Spleen (tissue), 11 donors: ENCODE data around the gene LRTM2. TPM values are rescaled to one million over a fixed set of nuclear protein-coding genes. Genes with fewer than 3 reads are reported as not detected.

Experiments used
- DNase-seq: peaks from one replicate; pipeline ENCODE4 v3.0.0-alpha.2; 2020
- H3K27ac ChIP-seq, 8 donors: fragments of 200-600 bp; sonication (generic) in 7 of 8; 1 replicate in 4 of 8; 2 replicates in 4 of 8; pipeline versions ENCODE4 v1.5.0 to v1.8.0; 2016 to 2021; ENCODE audit warnings: inconsistent platforms in 4 of 8, mild to moderate bottlenecking in 4 of 8, moderate library complexity in 1 of 8
- H3K27me3 ChIP-seq, 7 donors: fragments of 200-600 bp; sonication (generic) in 6 of 7; replicated peaks in 1 of 7; 1 replicate in 4 of 7; 2 replicates in 3 of 7; pipeline versions ENCODE4 v1.5.0 to v1.8.0; 2016 to 2021; ENCODE audit warnings: inconsistent platforms in 3 of 7, mild to moderate bottlenecking in 1 of 7
- H3K36me3 ChIP-seq, 6 donors: fragments of 200-600 bp; sonication (generic) in 5 of 6; 1 replicate in 4 of 6; 2 replicates in 2 of 6; pipeline versions ENCODE4 v1.5.0 to v1.8.0; 2016 to 2021; ENCODE audit warnings: inconsistent platforms in 2 of 6
- H3K4me1 ChIP-seq, 6 donors: fragments of 200-600 bp; sonication (generic) in 5 of 6; 1 replicate in 3 of 6; 2 replicates in 3 of 6; pipeline versions ENCODE4 v1.5.0 to v1.8.0; 2016 to 2021; ENCODE audit warnings: inconsistent platforms in 3 of 6
- H3K4me3 ChIP-seq, 8 donors: fragments of 200-600 bp; sonication (generic) in 7 of 8; 1 replicate in 4 of 8; 2 replicates in 4 of 8; pipeline versions ENCODE4 v1.5.0 to v1.8.0; 2016 to 2021; ENCODE audit warnings: inconsistent platforms in 4 of 8, mild to moderate bottlenecking in 4 of 8, moderate library complexity in 2 of 8
- H3K9me3 ChIP-seq, 8 donors: fragments of 200-600 bp; sonication (generic) in 7 of 8; 1 replicate in 4 of 8; 2 replicates in 4 of 8; pipeline versions ENCODE4 v1.5.0 to v1.8.0; 2016 to 2021; ENCODE audit warnings: inconsistent platforms in 4 of 8
- CTCF ChIP-seq, 11 experiments: fragments of 200-600 bp in 7 of 11; fragments of 450-650 bp in 4 of 11; sonication (generic) in 4 of 11; IDR thresholded peaks in 8 of 11; conservative IDR thresholded peaks in 3 of 11; 1 replicate in 7 of 11; 2 replicates in 4 of 11; pipeline versions ENCODE4 v1.4.0 to v1.8.0; 2016 to 2021; ENCODE audit warnings: antibody characterized with exemption in 11 of 11, inconsistent platforms in 4 of 11, mild to moderate bottlenecking in 1 of 11
- POLR2A ChIP-seq, 3 donors: fragments of 450-650 bp; IDR thresholded peaks; one replicate each; pipeline ENCODE4 v1.5.1; 2017; ENCODE audit warnings: antibody characterized with exemption in 3 of 3, mild to moderate bottlenecking in 1 of 3
- POLR2AphosphoS5 ChIP-seq, 3 donors: sonication (generic); formaldehyde crosslinking; IDR thresholded peaks; one replicate each; pipeline ENCODE4 v1.5.1; 2017; ENCODE audit warnings: antibody characterized with exemption in 3 of 3
- WGBS, 5 donors: extraction: QIAGEN DNeasy Blood & Tissue Kit in 3 of 5; methylation state at CpG; one replicate each; pipeline versions ENCODE4 v1.1.5 to v1.1.7; 2013 to 2018; 5-methylcytosine and 5-hydroxymethylcytosine counted together
- intact Hi-C: fragments of 100-400 bp; cut with DNase I; formaldehyde crosslinking; loops from one replicate; pipeline ENCODE4 v1.15.0; 2023; ENCODE audit warnings: low total_unique reads
- polyA plus RNA-seq, 3 donors: library from polyadenylated mRNA; stranded (reverse); fragments of 200-250 nt; gene quantifications; one replicate each; pipeline ENCODE4 v1.2.1, GENCODE V29; 2013
- total RNA-seq, 7 donors: library from RNA; depleted of rRNA in 3 of 7; stranded (reverse); fragments of >200 nt in 3 of 7; fragmentation: NEBNext Ultra II Directional in 4 of 7; extraction: Animal tissue kit (Norgen Biotek cat#: 25700) in 4 of 7; gene quantifications; one replicate each; pipeline versions ENCODE4 v1.1.0 to v1.2.1, GENCODE V29; 2016 to 2021
- donor health status: healthy with polysubstance abuse.
- donor health status: DM: no; HTN: no; CAD: no; lungs with moderate emphysema.
- donor health status: DM: no; HTN: no; CAD: no.
- donor health status: Bipolar disorder and iron deficiency.
- donor health status: healthy.
- donor health status: DM: no; HTN: no; CAD: no.
- donor health status: DM: yes; HTN: yes; CAD: no.

The LRTM2 gene
- total and polyA plus RNA-seq, 10 donors: 0.12 TPM; not detected in 9

- DNase-seq: peak; percentile 47
- Histone ChIP-seq H3K27ac (no peak overlapping the region), H3K27me3 (peaks cover 0 to 82% (median 18%) of the 10 kb centered on the region in 7 donors), H3K9me3 (no peaks in the 10 kb centered on the region), H3K4me3 (no peak overlapping the region), H3K4me1 (peaks cover 0 to 3% (median 0%) of the 10 kb centered on the region in 6 donors), H3K36me3 (no peaks in the 10 kb centered on the region)
- WGBS, 5 donors: 72 to 87% (median 80%) methylated on average over 7 to 11 of the region's 11 CpGs
- intact Hi-C loops: no loop called here
- TF ChIP-seq POLR2AphosphoS5 (IDR thresholded peaks at IDR 0.05): no peak
- no peak for TF ChIP-seq POLR2A (IDR thresholded peaks at IDR 0.05)
- TF ChIP-seq CTCF (IDR thresholded peaks at IDR 0.05 in 8 of 11, conservative IDR thresholded peaks at IDR 0.05 in 3 of 11): no peak
Measured at GRCh38 chr12:1829306-1829900, 9.0 kb downstream of the LRTM2 start.

GRCh38 chr12:1830401-1830845, 10.1 kb downstream of the LRTM2 start:
- DNase-seq: peak; percentile 18
- Histone ChIP-seq H3K27ac (no peak overlapping the region), H3K4me1 (peaks cover 0 to 3% (median 0%) of the 10 kb centered on the region in 6 donors), H3K9me3 (no peaks in the 10 kb centered on the region), H3K4me3 (no peak overlapping the region), H3K36me3 (no peaks in the 10 kb centered on the region), H3K27me3 (peaks cover 0 to 91% (median 18%) of the 10 kb centered on the region in 7 donors)
- intact Hi-C loops: no loop called here
- TF ChIP-seq POLR2AphosphoS5 (IDR thresholded peaks at IDR 0.05) (no peak), POLR2A (IDR thresholded peaks at IDR 0.05) (no peak), CTCF (IDR thresholded peaks at IDR 0.05 in 8 of 11, conservative IDR thresholded peaks at IDR 0.05 in 3 of 11) (no peak)
- 32 to 59% (median 49%) methylated on average over 2 to 3 of the region's 3 CpGs for WGBS, 5 donors

- peaks cover 0 to 98% (median 18%) of the 10 kb centered on the region in 7 donors for H3K27me3 ChIP-seq
- intact Hi-C loops: no loop called here
- DNase-seq: peak; percentile 74
- H3K4me1 ChIP-seq: peaks cover 0 to 3% (median 0%) of the 10 kb centered on the region in 6 donors
- H3K4me3 ChIP-seq: no peak overlapping the region
- TF ChIP-seq CTCF (IDR thresholded peaks at IDR 0.05 in 8 of 11, conservative IDR thresholded peaks at IDR 0.05 in 3 of 11) (no peak), POLR2A (IDR thresholded peaks at IDR 0.05) (no peak), POLR2AphosphoS5 (IDR thresholded peaks at IDR 0.05) (no peak)
- H3K9me3 ChIP-seq: no peaks in the 10 kb centered on the region
- WGBS, 5 donors: 14 to 26% (median 16%) methylated on average over 25 to 34 of the region's 34 CpGs
- no peak overlapping the region for H3K27ac ChIP-seq
- H3K36me3 ChIP-seq: no peaks in the 10 kb centered on the region
Measured at GRCh38 chr12:1830981-1831963, 10.9 kb downstream of the LRTM2 start.
